H9 (cell line): Measurements from ENCODE around the gene MSH6. TPM values are rescaled to one million over a fixed set of nuclear protein-coding genes. Genes with fewer than 3 reads are reported as not detected.

Experiments used
- DNase-seq: peaks from one replicate; pipeline ENCODE4 v3.0.0-alpha.2; 2017
- H2AFZ ChIP-seq: one replicate; pipeline ENCODE4 v1.6.1; 2013; ENCODE audit warnings: mild to moderate bottlenecking, low read length, control low read depth, moderate library complexity
- H2AK5ac ChIP-seq: 2 replicates; pipeline ENCODE4 v1.6.1; 2013; ENCODE audit warnings: low read length, control low read depth, mixed read lengths; ENCODE audit not compliant: insufficient read length
- H2BK120ac ChIP-seq: one replicate; pipeline ENCODE4 v1.6.1; 2013; ENCODE audit warnings: low read depth, mild to moderate bottlenecking, low read length, control low read depth, inconsistent platforms; ENCODE audit not compliant: poor library complexity, severe bottlenecking
- H2BK12ac ChIP-seq: 2 replicates; pipeline ENCODE4 v1.6.1; 2013; ENCODE audit warnings: low read length, control low read depth, mixed read lengths, low read depth; ENCODE audit not compliant: insufficient read length
- H2BK15ac ChIP-seq: 2 replicates; pipeline ENCODE4 v1.6.1; 2013; ENCODE audit warnings: low read depth, low read length, control low read depth
- H2BK20ac ChIP-seq: one replicate; pipeline ENCODE4 v1.6.1; 2013; ENCODE audit warnings: low read depth, mild to moderate bottlenecking, low read length, control low read depth, inconsistent platforms; ENCODE audit not compliant: poor library complexity, severe bottlenecking
- H2BK5ac ChIP-seq: 2 replicates; pipeline ENCODE4 v1.6.1; 2013; ENCODE audit warnings: low read length, control low read depth, mixed read lengths; ENCODE audit not compliant: insufficient read length
- H3K14ac ChIP-seq: 2 replicates; pipeline ENCODE4 v1.6.1; 2013; ENCODE audit warnings: low read length, control low read depth; ENCODE audit not compliant: insufficient read depth
- H3K18ac ChIP-seq: 2 replicates; pipeline ENCODE4 v1.6.1; 2013; ENCODE audit warnings: low read depth, mild to moderate bottlenecking, mixed read lengths, low read length, control low read depth; ENCODE audit not compliant: insufficient read length
- H3K23ac ChIP-seq: 2 replicates; pipeline ENCODE4 v1.6.1; 2013; ENCODE audit warnings: low read length, control low read depth, mixed read lengths, low read depth; ENCODE audit not compliant: insufficient read length
- H3K23me2 ChIP-seq: 2 replicates; pipeline ENCODE4 v1.6.1; 2013; ENCODE audit warnings: low read depth, mild to moderate bottlenecking, mixed read lengths, low read length, control low read depth; ENCODE audit not compliant: insufficient read length, poor library complexity, severe bottlenecking
- H3K27ac ChIP-seq: 2 replicates; pipeline ENCODE4 v1.5.1; 2013; ENCODE audit warnings: low read length, control low read depth, mixed read lengths, low read depth; ENCODE audit not compliant: insufficient read length
- H3K27me3 ChIP-seq: 2 replicates; pipeline ENCODE4 v1.6.1; 2013; ENCODE audit warnings: low read length, control low read depth, inconsistent platforms; ENCODE audit not compliant: insufficient read depth
- H3K4ac ChIP-seq: 2 replicates; pipeline ENCODE4 v1.6.1; 2013; ENCODE audit warnings: low read depth, mild to moderate bottlenecking, control low read depth, inconsistent platforms, low read length, moderate library complexity
- H3K4me1 ChIP-seq: 2 replicates; pipeline ENCODE4 v1.6.1; 2013; ENCODE audit warnings: low read length, control low read depth, inconsistent platforms; ENCODE audit not compliant: insufficient read depth
- H3K4me2 ChIP-seq: 2 replicates; pipeline ENCODE4 v1.6.1; 2013; ENCODE audit warnings: low read length, control low read depth, mixed read lengths; ENCODE audit not compliant: insufficient read length, insufficient read depth
- H3K56ac ChIP-seq: 2 replicates; pipeline ENCODE4 v1.6.1; 2013; ENCODE audit warnings: low read depth, mild to moderate bottlenecking, mixed read lengths, low read length, control low read depth; ENCODE audit not compliant: insufficient read length
- H3K79me1 ChIP-seq: 2 replicates; pipeline ENCODE4 v1.6.1; 2013; ENCODE audit warnings: low read depth, mild to moderate bottlenecking, moderate library complexity, low read length, control low read depth, inconsistent platforms; ENCODE audit not compliant: insufficient read depth, poor library complexity, severe bottlenecking
- H3K79me2 ChIP-seq: 2 replicates; pipeline ENCODE4 v1.6.1; 2013; ENCODE audit warnings: low read length, control low read depth, inconsistent platforms; ENCODE audit not compliant: insufficient read depth
- H3K9ac ChIP-seq: 2 replicates; pipeline ENCODE4 v1.6.1; 2013; ENCODE audit warnings: low read length, control low read depth, mixed read lengths; ENCODE audit not compliant: insufficient read length; ENCODE audit errors: extremely low read depth
- H3K9me3 ChIP-seq: one replicate; pipeline ENCODE4 v1.6.1; 2013; ENCODE audit warnings: low read depth, low read length, inconsistent platforms; ENCODE audit not compliant: control insufficient read depth
- H3T11ph ChIP-seq: one replicate; pipeline ENCODE4 v1.6.1; 2013; ENCODE audit warnings: mild to moderate bottlenecking, low read length, control low read depth, inconsistent platforms
- H4K20me1 ChIP-seq: one replicate; pipeline ENCODE4 v1.6.1; 2013; ENCODE audit not compliant: control insufficient read depth, insufficient read length, insufficient read depth
- H4K5ac ChIP-seq: 2 replicates; pipeline ENCODE4 v1.6.1; 2013; ENCODE audit warnings: low read depth, mild to moderate bottlenecking, mixed read lengths, low read length, control low read depth; ENCODE audit not compliant: insufficient read length
- H4K8ac ChIP-seq: replicated peaks from 2 replicates; pipeline ENCODE4 v1.6.1; 2013; ENCODE audit warnings: low read length, control low read depth, mixed read lengths, low read depth; ENCODE audit not compliant: insufficient read length
- H4K91ac ChIP-seq: 2 replicates; pipeline ENCODE4 v1.6.1; 2013; ENCODE audit warnings: low read depth, mild to moderate bottlenecking, moderate library complexity, mixed read lengths, low read length, control low read depth; ENCODE audit not compliant: insufficient read length
- H3K27ac Mint-ChIP-seq, 3 experiments: 2 replicates in 2 of 3; 3 replicates in 1 of 3; pipeline ENCODE4 v1.8.0; 2020 to 2021; ENCODE audit warnings: mixed read lengths in 3 of 3, mild to moderate bottlenecking in 1 of 3, moderate library complexity in 1 of 3
- H3K27me3 Mint-ChIP-seq: 2 replicates; pipeline ENCODE4 v1.8.0; 2021; ENCODE audit warnings: low read depth, mild to moderate bottlenecking, moderate library complexity, mixed read lengths
- H3K36me3 Mint-ChIP-seq, 3 experiments: 2 replicates in 2 of 3; 3 replicates in 1 of 3; pipeline ENCODE4 v1.8.0; 2020 to 2021; ENCODE audit warnings: low read depth in 3 of 3, mixed read lengths in 3 of 3; ENCODE audit not compliant: insufficient read depth in 1 of 3
- H3K4me1 Mint-ChIP-seq, 2 experiments: 2 replicates each; pipeline ENCODE4 v1.8.0; 2020; ENCODE audit warnings: mixed read lengths in 2 of 2
- H3K4me3 Mint-ChIP-seq, 2 experiments: 2 replicates in 1 of 2; 3 replicates in 1 of 2; pipeline ENCODE4 v1.8.0; 2020 to 2021; ENCODE audit warnings: mild to moderate bottlenecking in 2 of 2, mixed read lengths in 2 of 2, moderate library complexity in 1 of 2
- H3K9me3 Mint-ChIP-seq, 2 experiments: 2 replicates in 1 of 2; 3 replicates in 1 of 2; pipeline ENCODE4 v1.8.0; 2020; ENCODE audit warnings: mild to moderate bottlenecking in 2 of 2, mixed read lengths in 2 of 2, moderate library complexity in 1 of 2
- CTCF ChIP-seq: fragments of 200-600 bp; sonication (generic); conservative IDR thresholded peaks from 3 replicates; pipeline ENCODE4 v1.8.0; 2021; ENCODE audit warnings: antibody characterized with exemption, mild to moderate bottlenecking
- WGBS: extraction: QIAGEN DNeasy Blood & Tissue Kit; methylation state at CpG from one replicate; pipeline ENCODE4 v1.1.7; 2013; ENCODE audit warnings: missing lambda C conversion rate, low lambda C conversion rate, mixed read lengths; ENCODE audit not compliant: insufficient read length; ENCODE audit errors: extremely low coverage; 5-methylcytosine and 5-hydroxymethylcytosine counted together
- total RNA-seq: library from RNA; stranded (reverse); gene quantifications from 2 replicates; pipeline ENCODE4 v1.2.1, GENCODE V29; 2021

The MSH6 gene
- total RNA-seq, 1 experiment from 2014 or later = 303 TPM

GRCh38 chr2:47809903-47810302 is 27.0 kb downstream of the MSH6 start:
- Histone ChIP-seq H3K79me1 (no peaks in the 10 kb centered on the region), H4K91ac (no peak overlapping the region), H3K9ac (no peak overlapping the region), H3K14ac (no peak overlapping the region), H3K4me1 (no peaks in the 10 kb centered on the region), H3T11ph (no peak overlapping the region), H3K56ac (no peak overlapping the region), H2BK12ac (no peak overlapping the region), H2BK120ac (no peak overlapping the region), H3K27me3 (no peaks in the 10 kb centered on the region), H2BK5ac (no peak overlapping the region), H3K4me2 (no peak overlapping the region), H2AK5ac (no peak overlapping the region), H3K23me2 (no peaks in the 10 kb centered on the region), H2BK15ac (no peak overlapping the region), H4K8ac (no peak overlapping the region), H3K4ac (no peak overlapping the region), H3K18ac (no peak overlapping the region), H2BK20ac (no peak overlapping the region), H3K23ac (no peak overlapping the region), H2AFZ (no peak overlapping the region), H4K5ac (no peak overlapping the region), H3K79me2 (no peaks in the 10 kb centered on the region), H3K27ac (no peak overlapping the region), H4K20me1 (no peaks in the 10 kb centered on the region), H3K9me3 (no peaks in the 10 kb centered on the region)
- no peaks in the 10 kb centered on the region for H3K27me3 Mint-ChIP-seq
- H3K36me3 Mint-ChIP-seq = peaks cover 22 to 83% (median 57%) of the 10 kb centered on the region in 3 experiments; a peak in 6 of 7 replicates
- no peaks in the 10 kb centered on the region for H3K9me3 Mint-ChIP-seq
- no CpG with 5 or more reads among the region's 2 CpGs for WGBS
- no peak for TF ChIP-seq CTCF
- DNase-seq = no peak
- H3K4me3 Mint-ChIP-seq = no peak overlapping the region
- H3K4me1 Mint-ChIP-seq = no peaks in the 10 kb centered on the region
- H3K27ac Mint-ChIP-seq = no peak overlapping the region
